Stimulated activated naive B cell treated with anti-CD40 and anti-IgM and Interleukin-4, amounts not matched to agents 10 μg/mL and 1 μg/mL and 100 μg/mL, for 72 hours (primary cell): ENCODE data around the gene ST6GAL1.
"Not testable (repeated sequence)": the region's sequence is repeated elsewhere in the genome, so short reads cannot be mapped to it uniquely, and the experiment has no call there.

Experiments
- ATAC-seq, 2 donors: fragments of 150-1000 bp; cut with Tn5 transposase; replicated peaks; 2 replicates each; pipeline ENCODE4 v1.10.0; 2021; ENCODE audit warnings: moderate library complexity in 1 of 2
- DNase-seq: peaks from one replicate; pipeline ENCODE4 v3.0.0; 2021
- H3K27ac Mint-ChIP-seq: one replicate; pipeline ENCODE4 v1.8.0; 2022; ENCODE audit warnings: mild to moderate bottlenecking, mixed read lengths
- H3K27me3 Mint-ChIP-seq, 2 donors: one replicate each; pipeline ENCODE4 v1.8.0; 2022; ENCODE audit warnings: mixed read lengths in 2 of 2
- H3K36me3 Mint-ChIP-seq, 2 donors: one replicate each; pipeline ENCODE4 v1.8.0; 2022; ENCODE audit warnings: mixed read lengths in 2 of 2, mild to moderate bottlenecking in 1 of 2
- H3K4me1 Mint-ChIP-seq, 2 donors: one replicate each; pipeline ENCODE4 v1.8.0; 2022; ENCODE audit warnings: mixed read lengths in 2 of 2, mild to moderate bottlenecking in 1 of 2
- H3K4me3 Mint-ChIP-seq, 2 donors: one replicate each; pipeline ENCODE4 v1.8.0; 2022; ENCODE audit warnings: mild to moderate bottlenecking in 2 of 2, mixed read lengths in 2 of 2, moderate library complexity in 1 of 2
- H3K9me3 Mint-ChIP-seq, 2 donors: one replicate each; pipeline ENCODE4 v1.8.0; 2022; ENCODE audit warnings: mixed read lengths in 2 of 2, mild to moderate bottlenecking in 1 of 2

ST6GAL1 gene, protein sequence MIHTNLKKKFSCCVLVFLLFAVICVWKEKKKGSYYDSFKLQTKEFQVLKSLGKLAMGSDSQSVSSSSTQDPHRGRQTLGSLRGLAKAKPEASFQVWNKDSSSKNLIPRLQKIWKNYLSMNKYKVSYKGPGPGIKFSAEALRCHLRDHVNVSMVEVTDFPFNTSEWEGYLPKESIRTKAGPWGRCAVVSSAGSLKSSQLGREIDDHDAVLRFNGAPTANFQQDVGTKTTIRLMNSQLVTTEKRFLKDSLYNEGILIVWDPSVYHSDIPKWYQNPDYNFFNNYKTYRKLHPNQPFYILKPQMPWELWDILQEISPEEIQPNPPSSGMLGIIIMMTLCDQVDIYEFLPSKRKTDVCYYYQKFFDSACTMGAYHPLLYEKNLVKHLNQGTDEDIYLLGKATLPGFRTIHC

GRCh38 chr3:186930143-186930640 lies at the start of gene ST6GAL1:
Gene ST6GAL1, plus strand, starts transcription at chr3:186930526. Its CDS starts 112,178 bp downstream, at chr3:187042704.
- Mint-ChIP-seq H3K27ac (peak within 1 kb of the TSS; percentile 94), H3K4me3 (peak within 1 kb of the TSS; percentile 96 to 98), H3K9me3 (no peaks in the 10 kb centered on the region), H3K27me3 (no peaks in the 10 kb centered on the region), H3K36me3 (peaks cover 8 to 14% of the 10 kb centered on the region in 2 donors), H3K4me1 (peaks cover 35 to 50% of the 10 kb centered on the region in 2 donors)
- DNase-seq: peak; percentile 74
- peak; percentile 66 to 72 for ATAC-seq

DNA sequence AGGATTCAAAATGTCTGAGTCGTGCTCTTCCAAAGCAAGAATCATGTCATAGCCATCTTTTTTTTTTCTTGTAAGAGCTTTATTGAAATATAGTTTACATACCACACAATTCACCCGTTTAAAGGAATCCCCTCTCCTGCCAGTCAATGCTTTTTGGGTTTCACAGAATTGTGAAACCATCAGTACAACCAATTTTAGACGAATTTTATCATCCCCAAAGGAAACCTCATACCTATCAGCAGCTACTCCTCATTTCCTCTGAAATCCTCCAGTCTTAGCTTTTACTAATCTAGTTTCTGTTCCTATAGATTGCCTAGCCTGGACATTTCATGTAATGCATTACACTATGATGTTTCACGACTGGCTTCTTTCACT lies 48.2 kb upstream of the ST6GAL1 start:
- H3K27me3 Mint-ChIP-seq: peaks cover 5 to 19% of the 10 kb centered on the region in 2 donors
- H3K27ac Mint-ChIP-seq: peak overlapping the region; percentile 72
- peak overlapping the region in 1 of 2 donors; percentile 23 for H3K4me3 Mint-ChIP-seq
- peaks cover 7 to 18% of the 10 kb centered on the region in 2 donors for H3K4me1 Mint-ChIP-seq
- DNase-seq (no peak), ATAC-seq (peak; percentile 60 to 67)
- no peaks in the 10 kb centered on the region for H3K36me3 Mint-ChIP-seq
- H3K9me3 Mint-ChIP-seq: no peaks in the 10 kb centered on the region

DNA sequence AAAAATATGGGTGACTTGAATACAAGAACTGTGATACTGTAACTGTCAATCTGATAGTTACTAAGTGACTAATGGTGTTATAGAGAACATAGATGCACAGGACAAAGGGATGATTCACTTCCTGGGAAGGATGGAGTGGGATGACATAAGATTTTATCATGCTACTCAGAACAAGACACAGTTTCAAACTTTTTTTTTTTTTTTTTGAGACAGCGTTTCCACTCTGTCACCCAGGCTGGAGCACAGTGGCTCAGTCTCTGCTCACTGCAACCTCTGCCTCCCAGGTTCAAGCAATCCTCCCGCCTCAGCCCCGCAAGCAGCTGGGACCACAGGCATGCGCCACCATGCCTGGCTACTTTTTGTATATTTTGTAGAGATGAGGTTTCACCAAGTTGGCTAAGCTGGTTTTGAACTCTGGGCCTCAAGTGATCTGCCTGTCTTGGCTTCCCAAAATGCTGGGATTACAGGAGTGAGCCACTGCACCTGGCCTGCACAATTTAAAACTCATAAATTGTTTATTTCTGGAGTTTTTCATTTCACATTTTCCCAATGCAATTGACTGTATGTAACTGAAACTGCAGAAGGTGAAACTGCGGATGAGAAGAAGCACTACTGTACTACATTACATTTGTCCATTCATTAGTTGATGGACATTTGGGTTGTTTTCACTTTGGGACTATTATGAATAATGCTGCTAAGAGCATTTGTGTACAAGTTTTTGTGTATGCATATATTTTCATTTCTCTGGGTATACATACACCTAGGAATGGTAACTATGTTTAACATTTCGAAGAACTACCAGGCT lies 47.2 kb upstream of the ST6GAL1 start:
- ATAC-seq (peak; percentile 87 to 98), DNase-seq (no peak)
- peaks cover 7 to 18% of the 10 kb centered on the region in 2 donors for H3K4me1 Mint-ChIP-seq
- peaks cover 5 to 19% of the 10 kb centered on the region in 2 donors for H3K27me3 Mint-ChIP-seq
- no peaks in the 10 kb centered on the region for H3K9me3 Mint-ChIP-seq
- H3K4me3 Mint-ChIP-seq: no peak overlapping the region
- no peaks in the 10 kb centered on the region for H3K36me3 Mint-ChIP-seq
- H3K27ac Mint-ChIP-seq: no peak overlapping the region

DNA sequence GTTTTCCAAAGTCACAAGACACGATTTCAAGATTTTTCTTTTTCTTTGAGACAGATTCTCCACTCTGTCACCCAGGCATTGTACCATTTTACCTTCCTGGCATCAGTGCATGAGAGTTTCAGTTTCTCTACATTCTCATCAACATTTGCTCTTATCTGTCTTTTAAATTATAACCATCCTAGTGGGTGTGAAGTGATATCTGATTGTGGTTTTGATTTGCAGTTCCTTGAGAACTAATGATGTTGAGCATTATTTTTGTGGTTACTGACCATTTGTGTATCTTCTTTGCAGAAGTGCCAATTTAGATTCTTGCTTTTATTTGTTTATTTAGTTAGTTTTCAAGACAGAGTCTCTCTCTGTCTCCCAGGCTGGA lies 46.7 kb upstream of the ST6GAL1 start:
- Mint-ChIP-seq H3K4me1 (peaks cover 11 to 22% of the 10 kb centered on the region in 2 donors), H3K36me3 (no peaks in the 10 kb centered on the region), H3K9me3 (no peaks in the 10 kb centered on the region), H3K4me3 (no peak overlapping the region), H3K27me3 (peaks cover 5 to 19% of the 10 kb centered on the region in 2 donors), H3K27ac (no peak overlapping the region)
- ATAC-seq: no peak
- no peak for DNase-seq

GRCh38 chr3:186884868-186885267 lies 45.5 kb upstream of the ST6GAL1 start:
- H3K4me1 Mint-ChIP-seq: peaks cover 18 to 34% of the 10 kb centered on the region in 2 donors
- H3K4me3 Mint-ChIP-seq, H3K9me3 Mint-ChIP-seq: not testable (repeated sequence)

DNA sequence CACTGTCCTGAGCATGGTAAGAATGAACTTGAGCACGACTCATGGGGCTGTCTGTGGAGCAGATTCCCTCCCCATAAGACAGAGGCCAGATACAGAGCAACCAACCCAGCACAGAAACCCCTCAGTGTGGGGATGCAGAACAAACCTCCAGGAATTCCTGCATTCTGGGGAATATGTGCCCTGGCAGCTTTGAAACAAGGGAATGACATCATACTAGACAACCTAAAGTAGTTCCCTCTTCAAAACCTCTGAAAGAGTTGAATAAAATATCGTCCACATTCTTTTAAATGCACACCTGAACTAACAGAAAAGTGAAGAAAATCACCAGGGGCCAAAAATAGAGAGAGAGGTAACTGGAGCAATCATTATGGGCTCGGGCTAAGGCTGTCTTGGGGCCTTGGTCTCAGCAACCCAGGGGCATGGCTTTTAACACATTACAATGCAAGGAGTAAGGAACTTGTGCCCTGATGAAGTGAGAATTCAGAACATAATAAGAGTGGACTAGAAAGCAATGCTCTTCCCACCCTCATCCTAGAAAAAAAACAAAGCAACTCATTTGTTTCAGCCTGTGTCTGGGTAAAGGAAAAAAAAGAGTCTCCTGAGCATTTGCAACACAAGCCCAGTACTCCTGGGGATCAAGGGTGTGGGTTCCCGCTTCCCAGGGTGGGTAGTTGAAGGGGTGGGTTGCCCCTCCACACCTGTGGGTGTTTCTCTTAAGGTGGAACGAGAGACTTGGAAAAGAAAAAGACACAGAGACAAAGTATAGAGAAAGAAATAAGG lies 43.9 kb upstream of the ST6GAL1 start:
- DNase-seq: no peak
- no peak overlapping the region for H3K27ac Mint-ChIP-seq
- H3K36me3 Mint-ChIP-seq: no peaks in the 10 kb centered on the region
- H3K9me3 Mint-ChIP-seq: peaks cover 4 to 8% of the 10 kb centered on the region in 2 donors
- peaks cover 15 to 36% of the 10 kb centered on the region in 2 donors for H3K4me1 Mint-ChIP-seq
- H3K4me3 Mint-ChIP-seq: no peak overlapping the region
- H3K27me3 Mint-ChIP-seq: peaks cover 10 to 19% of the 10 kb centered on the region in 2 donors
- ATAC-seq: no peak

More at GRCh38 chr3:186884868-186885267, 45.5 kb upstream of the ST6GAL1 start:
- not testable (repeated sequence) for DNase-seq, H3K36me3 Mint-ChIP-seq, ATAC-seq, H3K27ac Mint-ChIP-seq
- peaks cover 9 to 19% of the 10 kb centered on the region in 2 donors for H3K27me3 Mint-ChIP-seq

- not testable (repeated sequence) for H3K27ac Mint-ChIP-seq, H3K4me3 Mint-ChIP-seq, ATAC-seq, H3K9me3 Mint-ChIP-seq, DNase-seq, H3K36me3 Mint-ChIP-seq
- peaks cover 11 to 28% of the 10 kb centered on the region in 2 donors for H3K4me1 Mint-ChIP-seq
- H3K27me3 Mint-ChIP-seq: peaks cover 10 to 19% of the 10 kb centered on the region in 2 donors
These were observed 42.8 kb upstream of the ST6GAL1 start for GRCh38 chr3:186887507-186887938.

GRCh38 chr3:186888569-186888968 lies 41.8 kb upstream of the ST6GAL1 start:
- Mint-ChIP-seq H3K36me3 (no peaks in the 10 kb centered on the region), H3K27ac (no peak overlapping the region), H3K4me3 (no peak overlapping the region), H3K27me3 (peaks cover 10 to 19% of the 10 kb centered on the region in 2 donors), H3K9me3 (peaks cover 4 to 8% of the 10 kb centered on the region in 2 donors), H3K4me1 (peaks cover 11 to 27% of the 10 kb centered on the region in 2 donors)
- DNase-seq: no peak
- ATAC-seq: no peak

- Mint-ChIP-seq H3K27ac (peak overlapping the region; percentile 43), H3K27me3 (peaks cover 10 to 19% of the 10 kb centered on the region in 2 donors), H3K4me1 (peaks cover 11 to 24% of the 10 kb centered on the region in 2 donors)
- not testable (repeated sequence) for H3K36me3 Mint-ChIP-seq, ATAC-seq, H3K4me3 Mint-ChIP-seq, DNase-seq, H3K9me3 Mint-ChIP-seq
These were observed 40.6 kb upstream of the ST6GAL1 start for GRCh38 chr3:186889698-186890097.

DNA sequence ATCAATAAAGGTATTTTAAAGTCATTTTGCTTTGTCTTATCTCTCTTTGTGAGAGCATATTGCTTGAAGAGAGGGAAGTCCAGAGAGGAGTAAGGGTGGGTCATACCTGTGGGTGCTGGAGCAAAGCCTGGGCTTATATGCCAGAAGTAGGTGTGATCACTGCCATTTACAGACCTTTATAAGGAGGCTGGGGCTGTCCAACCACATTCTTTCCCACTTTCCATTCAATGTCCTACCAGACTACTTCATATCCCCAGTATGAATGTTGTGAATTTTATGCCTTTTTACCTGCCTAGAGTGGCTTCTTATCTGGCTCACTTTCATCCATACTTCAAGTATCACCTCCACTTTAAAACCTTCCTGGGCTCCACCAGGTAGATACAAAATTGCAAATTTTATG lies 39.4 kb upstream of the ST6GAL1 start:
- Mint-ChIP-seq H3K27ac (no peak overlapping the region), H3K27me3 (peaks cover 10% of the 10 kb centered on the region in 2 donors), H3K4me3 (no peak overlapping the region), H3K4me1 (peaks cover 13 to 24% of the 10 kb centered on the region in 2 donors), H3K36me3 (no peaks in the 10 kb centered on the region), H3K9me3 (peaks cover 4 to 8% of the 10 kb centered on the region in 2 donors)
- ATAC-seq (no peak), DNase-seq (no peak)

- H3K27me3 Mint-ChIP-seq, H3K36me3 Mint-ChIP-seq, H3K4me3 Mint-ChIP-seq, H3K27ac Mint-ChIP-seq, ATAC-seq, H3K9me3 Mint-ChIP-seq, DNase-seq: not testable (repeated sequence)
- H3K4me1 Mint-ChIP-seq: peaks cover 13 to 18% of the 10 kb centered on the region in 2 donors
These were observed 37.3 kb upstream of the ST6GAL1 start for GRCh38 chr3:186893071-186893470.

GRCh38 chr3:186895406-186895805 lies 34.9 kb upstream of the ST6GAL1 start:
- Mint-ChIP-seq H3K4me3 (no peak overlapping the region), H3K4me1 (peaks cover 7% of the 10 kb centered on the region in 2 donors), H3K36me3 (no peaks in the 10 kb centered on the region), H3K27ac (no peak overlapping the region), H3K27me3 (no peaks in the 10 kb centered on the region), H3K9me3 (no peaks in the 10 kb centered on the region)
- no peak for DNase-seq
- ATAC-seq: no peak

GRCh38 chr3:186896006-186896405 lies 34.3 kb upstream of the ST6GAL1 start:
- Mint-ChIP-seq H3K27ac (no peak overlapping the region), H3K4me3 (no peak overlapping the region), H3K9me3 (no peaks in the 10 kb centered on the region), H3K36me3 (no peaks in the 10 kb centered on the region), H3K4me1 (peaks cover 10% of the 10 kb centered on the region in 2 donors), H3K27me3 (no peaks in the 10 kb centered on the region)
- ATAC-seq (no peak), DNase-seq (no peak)

DNA sequence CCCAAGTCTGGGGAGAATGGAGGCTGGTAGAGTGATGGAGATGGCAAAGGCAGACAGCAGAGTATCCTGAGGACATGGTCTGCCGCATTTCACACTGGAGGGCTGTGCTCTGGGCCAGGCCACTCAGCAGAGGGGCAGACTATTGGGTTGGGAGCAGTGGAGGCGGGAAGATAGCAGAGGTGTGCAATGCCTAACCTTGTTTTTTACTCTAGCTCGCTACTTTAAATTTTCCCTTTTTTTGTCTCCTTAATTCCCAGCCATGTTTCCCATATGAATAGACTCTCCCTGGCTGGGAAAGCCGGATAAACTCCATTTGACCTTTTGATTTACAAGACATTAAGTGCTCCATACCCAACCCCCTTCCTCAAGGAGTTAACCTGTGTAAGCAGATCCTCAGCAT lies 33.5 kb upstream of the ST6GAL1 start:
- no peak overlapping the region for H3K4me3 Mint-ChIP-seq
- ATAC-seq: no peak
- peaks cover 14 to 15% of the 10 kb centered on the region in 2 donors for H3K4me1 Mint-ChIP-seq
- no peaks in the 10 kb centered on the region for H3K27me3 Mint-ChIP-seq
- DNase-seq: no peak
- no peaks in the 10 kb centered on the region for H3K36me3 Mint-ChIP-seq
- H3K27ac Mint-ChIP-seq: no peak overlapping the region
- no peaks in the 10 kb centered on the region for H3K9me3 Mint-ChIP-seq
